Stimulated activated CD4-positive, alpha-beta T cell treated with anti-CD3 and anti-CD28 coated beads, TNF-alpha, amount 100 ng/mL, for 1 hour (primary cell): ENCODE measurements around the gene TMEM63A.
"Not testable (repeated sequence)": the region's sequence is repeated elsewhere in the genome, so short reads cannot be mapped to it uniquely, and the experiment has no call there.

Experiments used
- DNase-seq, 3 donors: peaks; one replicate each; pipeline ENCODE4 v3.0.0-alpha.2; 2020; ENCODE audit warnings: low read depth in 3 of 3, low spot score in 1 of 3

TMEM63A gene

DNA sequence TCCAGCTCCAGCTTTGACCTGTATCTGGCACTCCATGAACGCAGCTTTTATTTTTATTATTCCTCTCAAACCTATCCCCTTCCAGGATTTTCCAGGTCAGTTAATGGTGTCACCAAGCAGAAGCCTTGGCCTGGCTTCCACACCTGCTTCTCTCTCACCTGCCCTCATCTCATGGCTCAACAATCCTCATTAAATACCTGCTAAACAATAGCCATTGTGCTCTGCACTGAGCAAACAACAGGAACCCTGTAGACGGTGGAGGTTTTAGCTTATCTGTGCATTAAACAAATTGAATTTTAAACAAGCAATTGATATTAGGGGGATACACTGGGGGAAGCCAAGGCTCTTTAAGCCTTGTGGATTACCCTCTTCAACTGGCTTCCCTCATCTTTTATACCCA is 26.6 kb upstream of the TMEM63A start:
- DNase-seq, result no peak

DNA sequence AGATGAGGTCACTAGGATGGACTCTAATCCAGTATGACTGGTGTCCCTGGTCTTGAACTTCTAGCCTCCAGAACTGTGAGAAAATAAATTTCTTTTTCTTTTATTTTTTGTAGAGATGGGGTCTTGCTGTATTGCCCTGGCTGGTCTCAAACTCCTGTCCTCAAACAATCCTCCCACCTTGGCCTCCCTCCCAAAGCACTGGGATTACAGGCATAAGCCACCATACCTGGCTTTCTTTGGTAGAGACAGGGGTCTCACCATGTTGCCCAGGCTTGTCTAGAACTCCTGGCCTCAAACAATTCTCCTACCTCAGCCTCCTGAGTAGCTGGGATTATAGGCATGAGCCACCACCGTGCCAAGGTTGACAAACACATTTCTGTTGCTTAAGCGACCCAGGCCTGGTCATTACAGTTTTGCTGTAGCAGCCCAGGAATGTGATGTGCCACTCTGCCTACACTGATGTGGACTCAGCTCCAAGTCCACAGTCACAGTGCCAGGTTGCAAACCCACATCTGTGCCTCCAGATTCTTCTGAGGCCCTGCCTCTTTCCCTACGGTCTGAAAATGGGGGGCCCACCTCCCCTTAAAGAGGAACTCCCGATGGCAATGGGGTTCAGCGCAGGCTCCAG is 25.9 kb upstream of the TMEM63A start:
- no peak for DNase-seq

DNA sequence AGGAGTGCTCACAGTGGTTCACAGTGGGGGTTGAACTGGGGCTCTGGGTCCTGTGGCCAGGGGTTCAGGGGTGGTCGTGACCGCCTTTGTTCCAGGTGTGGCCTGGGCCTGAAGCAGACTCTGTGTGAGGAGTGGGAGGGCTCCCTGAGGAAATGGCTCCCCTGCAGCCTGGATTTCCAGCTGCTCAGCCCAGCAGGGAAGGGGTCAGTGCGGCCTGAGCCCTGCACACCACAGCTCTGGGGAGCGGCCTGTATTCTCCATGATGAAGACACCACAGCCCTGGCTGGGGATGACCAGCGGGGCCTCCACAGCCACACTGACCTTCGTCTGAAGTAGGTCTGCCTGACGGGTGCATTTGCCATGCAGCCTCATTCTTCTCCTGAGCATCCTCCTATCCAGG is 25.2 kb upstream of the TMEM63A start:
- no peak for DNase-seq

DNA sequence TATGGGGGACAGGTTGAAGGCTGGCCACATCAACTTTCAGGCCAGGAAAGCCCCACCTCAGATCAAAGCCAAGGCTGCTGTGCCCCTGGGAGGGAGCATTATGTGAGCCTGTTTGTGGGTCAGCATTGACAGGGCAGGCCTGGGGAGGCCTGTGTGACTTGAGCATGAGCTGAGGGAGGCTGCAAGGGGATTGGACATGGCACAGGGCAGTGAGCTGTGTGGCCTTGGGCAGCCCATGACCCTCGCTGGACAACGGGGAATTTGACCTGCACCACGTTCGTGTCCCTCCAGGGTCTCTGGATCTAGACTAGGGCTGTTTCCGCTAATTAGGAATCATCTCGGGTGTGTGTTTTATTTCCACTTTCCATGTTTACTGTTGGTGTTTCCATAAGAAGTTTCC is 24.3 kb upstream of the TMEM63A start:
- no peak for DNase-seq

DNA sequence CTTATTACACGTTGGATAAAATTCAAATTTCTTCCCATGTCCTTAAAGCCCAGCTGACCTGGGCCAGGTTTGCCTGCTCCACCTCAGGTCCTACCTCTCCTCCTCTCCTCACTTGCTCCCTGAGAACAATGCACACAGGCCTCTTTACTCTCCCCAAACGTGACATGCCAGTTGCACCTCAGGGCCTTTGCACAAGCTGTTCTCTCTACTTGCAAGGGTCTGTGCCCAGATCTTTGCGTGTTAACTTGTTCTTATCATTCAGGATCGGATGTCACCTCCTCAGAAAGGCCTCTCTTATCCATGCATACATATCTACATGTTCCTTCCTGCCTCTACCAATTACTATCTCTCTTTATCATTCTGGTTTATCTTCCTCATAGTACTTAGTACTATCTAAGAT is 21.4 kb upstream of the TMEM63A start:
- DNase-seq, result no peak

DNA sequence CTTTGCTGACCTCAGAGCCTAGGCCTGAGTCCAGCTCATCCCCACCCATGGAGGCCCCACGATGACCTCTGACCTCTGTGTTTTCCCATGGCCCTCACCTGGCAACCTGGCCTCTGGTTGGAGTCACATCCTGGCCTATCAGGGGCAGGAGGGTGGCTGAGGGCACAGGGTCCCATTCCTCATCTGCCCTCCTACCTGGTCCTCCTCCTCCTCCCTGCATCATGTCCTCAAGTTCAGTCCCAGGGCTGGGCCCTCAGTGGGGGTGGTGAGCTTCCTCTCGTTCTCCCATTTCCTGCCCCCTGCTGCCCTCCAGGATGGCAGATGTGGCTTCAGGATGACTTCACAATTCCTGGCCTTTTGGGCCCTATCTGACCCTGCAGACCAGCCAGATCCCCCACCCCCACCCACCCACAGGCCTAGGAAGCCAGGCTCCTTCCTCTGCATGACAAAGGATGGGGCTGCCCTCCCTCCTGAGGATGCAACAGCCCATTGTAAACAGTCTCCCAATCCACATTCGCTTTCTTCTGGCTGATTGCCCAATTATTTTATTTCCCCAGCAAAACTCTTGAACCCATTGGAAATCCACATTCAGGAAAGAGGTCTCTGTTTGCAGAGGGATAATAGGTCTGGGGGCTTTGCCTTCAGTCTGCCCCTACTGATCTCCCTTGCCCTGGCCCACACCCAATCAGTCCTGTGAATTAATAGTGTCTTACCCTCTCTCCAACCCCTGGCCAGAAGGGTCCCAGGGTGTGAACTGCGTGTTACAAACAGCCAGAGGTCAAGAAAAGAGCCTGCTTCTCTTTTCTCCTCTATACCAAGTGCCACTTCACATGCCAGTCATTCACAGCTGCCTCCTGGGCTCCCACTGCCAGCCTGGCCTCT is 17.1 kb upstream of the TMEM63A start:
- no peak for DNase-seq

DNA sequence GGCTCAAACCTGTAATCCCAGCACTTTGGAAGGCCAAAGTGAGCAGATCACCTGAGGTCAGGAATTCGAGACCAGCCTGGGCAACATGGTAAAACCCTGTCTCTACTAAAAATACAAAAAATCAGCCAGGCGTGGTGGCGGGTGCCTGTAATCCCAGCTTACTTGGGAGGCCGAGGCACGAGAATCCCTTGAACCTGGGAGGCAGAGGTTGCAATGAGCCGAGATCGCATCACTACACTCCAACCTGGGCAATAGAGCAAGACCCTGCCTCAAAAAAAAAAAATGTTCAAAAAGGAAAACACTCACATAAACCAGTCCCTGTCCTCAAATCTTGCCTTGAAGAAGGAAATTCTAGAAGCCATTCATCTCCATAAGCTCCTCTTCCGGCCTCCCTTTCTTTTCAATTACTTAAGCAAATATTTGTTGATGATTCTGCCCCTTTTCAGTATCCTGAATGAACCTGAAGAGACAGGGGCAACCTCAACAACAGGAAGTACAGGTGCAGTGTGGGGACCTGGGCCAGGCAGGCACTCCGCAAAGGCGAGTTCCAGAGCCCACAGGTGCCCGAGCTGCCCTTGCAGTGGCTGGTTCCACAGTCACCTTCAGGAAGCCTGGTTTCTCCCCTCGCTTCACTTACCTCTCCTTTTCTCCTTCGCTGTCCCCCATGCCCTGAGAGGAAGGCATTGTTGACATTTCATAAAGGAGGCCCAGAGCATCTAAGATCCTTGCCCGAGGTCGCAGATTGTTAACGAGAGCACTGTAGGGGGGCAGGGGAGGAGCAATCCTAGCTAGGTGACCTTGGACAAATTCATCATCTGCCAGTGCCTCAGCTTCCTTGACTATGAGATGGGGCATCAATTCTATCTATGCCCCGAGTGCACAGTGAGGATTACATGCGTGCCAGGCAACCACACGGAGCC is 15.7 kb upstream of the TMEM63A start:
- DNase-seq, result peak in 1 of 3 donors; percentile 17

DNA sequence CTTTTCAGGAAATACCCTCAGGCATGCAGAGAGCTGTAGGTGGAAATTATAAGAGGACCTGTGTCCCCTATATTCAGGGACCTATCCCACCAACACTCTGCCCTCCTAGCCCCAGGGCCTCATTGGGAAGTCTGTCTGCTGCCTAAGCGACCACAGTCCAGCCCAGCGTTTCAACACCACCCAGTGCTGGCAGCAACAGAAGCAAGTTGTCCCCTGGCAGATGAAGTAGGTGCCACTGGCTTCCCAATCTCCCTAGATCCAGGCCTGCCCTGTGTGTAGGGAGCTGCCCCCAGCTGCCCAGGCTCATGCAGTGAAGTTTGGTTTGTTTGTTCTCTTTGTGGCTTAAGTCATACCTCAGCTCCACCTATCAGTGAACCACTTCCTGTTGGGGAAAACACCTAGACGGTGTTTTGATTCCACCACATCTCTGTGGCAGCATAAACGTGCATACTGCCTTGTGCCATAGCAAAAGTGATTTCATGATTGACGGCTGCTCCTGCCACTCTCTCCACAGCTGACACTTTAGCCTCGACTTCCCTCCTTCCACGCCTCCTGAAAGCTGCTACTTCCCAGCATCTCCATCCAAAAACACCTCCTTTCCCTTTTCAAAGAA is 14.9 kb upstream of the TMEM63A start:
- DNase-seq, result peak in 1 of 3 donors; percentile 52

DNA sequence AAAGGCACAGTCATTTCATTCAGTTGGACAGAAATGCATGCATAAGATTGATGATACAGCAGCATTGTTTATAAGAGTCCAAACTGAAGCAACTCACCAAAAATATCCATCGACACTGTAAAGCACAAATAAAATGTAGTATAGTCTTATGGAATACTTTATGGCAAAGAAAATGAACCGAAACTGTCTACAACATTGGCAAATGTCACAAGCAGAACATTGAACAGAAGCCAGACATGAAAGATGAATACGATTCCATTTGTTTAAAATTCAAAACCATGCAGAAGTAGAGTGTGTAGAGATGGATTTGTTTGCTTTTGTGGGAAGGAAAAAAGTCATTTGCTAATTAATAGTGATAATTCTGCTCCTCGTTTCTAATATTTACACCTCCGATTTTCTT is 14.3 kb upstream of the TMEM63A start:
- no peak for DNase-seq

DNA sequence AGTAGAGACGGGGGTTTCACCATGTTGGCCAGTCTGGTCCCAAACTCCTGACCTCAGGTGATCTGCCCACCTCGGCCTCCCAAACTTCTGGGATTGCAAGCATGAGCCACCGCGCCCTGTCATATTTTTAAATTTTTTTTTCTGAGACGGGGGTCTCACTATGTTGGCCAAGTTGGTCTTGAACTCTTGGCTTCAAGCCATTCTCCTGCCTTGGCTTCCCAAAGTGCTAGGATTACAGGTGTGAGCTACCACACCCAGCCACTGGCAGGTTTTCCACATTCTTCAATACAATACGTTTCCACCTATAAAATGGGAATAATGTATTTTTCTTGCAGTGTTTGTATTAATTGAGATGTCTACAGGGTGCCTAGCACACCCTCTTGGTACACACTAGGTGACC is 10.1 kb upstream of the TMEM63A start:
- DNase-seq, result no peak

DNA sequence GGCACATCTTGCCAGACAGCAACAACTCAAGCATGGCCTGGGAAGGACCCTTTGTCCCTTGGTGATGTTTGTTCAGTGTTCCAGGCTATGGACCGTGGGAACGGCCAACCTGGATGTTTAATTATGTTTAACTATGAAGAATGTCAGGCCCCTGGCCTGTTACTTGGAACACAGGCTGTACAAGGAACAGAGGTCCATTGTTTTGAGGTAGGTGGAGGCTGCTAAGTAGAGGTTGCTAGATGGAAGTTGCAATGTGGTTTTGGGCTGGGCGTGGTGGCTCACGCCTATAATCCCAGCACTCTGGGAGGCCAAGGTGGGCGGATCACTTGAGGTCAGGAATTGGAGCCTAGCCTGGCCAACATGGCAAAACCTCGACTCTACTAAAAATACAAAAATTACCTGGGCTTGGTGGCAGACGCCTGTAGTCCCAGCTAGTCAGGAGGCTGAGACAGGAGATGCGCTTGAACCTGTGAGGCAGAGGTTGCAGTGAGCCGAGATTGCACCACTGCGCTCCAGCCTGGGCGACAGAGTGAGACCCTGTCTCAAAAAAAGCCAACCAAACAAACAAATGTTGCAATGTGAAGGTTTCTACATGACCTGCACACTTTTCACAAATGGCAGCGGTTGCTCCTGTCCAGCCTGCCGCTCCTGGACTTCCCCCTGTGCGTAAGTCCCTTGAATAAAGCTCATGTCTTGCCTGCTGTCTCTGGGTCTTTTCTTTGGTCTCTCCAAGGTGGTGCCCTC is 9.2 kb upstream of the TMEM63A start:
- no peak for DNase-seq

DNA sequence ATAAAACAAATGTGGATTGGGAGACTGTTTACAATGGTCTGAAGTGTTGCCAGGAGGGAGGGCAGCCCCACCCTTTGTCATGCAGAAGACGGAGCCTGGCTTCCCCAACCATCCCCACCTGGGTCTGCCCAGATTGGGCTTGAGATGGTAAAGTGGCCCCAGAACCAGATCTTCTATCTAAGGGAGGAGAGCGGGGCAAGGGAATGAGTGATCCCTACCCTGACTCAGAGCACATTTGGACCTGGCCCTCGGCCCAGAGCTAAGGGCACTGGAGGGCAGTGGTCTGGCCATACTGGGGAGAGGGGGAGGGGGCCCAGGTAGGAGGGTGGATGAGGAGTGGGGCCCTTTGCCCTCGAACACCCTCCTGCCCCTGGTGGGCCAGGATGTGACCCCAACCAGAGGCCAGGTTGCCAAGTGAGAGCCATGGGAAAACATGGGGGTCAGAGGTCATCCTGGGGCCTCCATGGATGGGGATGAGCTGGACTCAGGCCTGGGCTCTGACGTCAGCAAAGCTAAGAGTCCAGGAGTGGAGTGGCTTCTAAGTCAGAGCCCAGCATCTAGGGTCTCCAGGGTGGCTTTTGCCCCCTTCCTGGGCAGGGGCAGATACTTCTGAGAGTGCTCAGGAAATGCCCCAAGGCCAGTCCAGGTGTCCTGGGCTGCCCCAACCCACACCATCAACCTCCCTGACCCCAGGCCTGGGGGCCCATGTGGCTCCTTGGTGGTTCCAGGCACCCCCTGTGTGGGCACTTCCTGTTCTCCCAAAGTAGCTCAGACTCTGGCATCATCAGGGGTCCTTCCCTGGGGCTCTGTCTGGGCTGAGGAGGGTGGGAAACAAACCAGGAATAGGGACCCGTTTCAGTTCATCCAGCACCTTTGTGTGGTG is 8.4 kb upstream of the TMEM63A start:
- DNase-seq, result no peak

DNA sequence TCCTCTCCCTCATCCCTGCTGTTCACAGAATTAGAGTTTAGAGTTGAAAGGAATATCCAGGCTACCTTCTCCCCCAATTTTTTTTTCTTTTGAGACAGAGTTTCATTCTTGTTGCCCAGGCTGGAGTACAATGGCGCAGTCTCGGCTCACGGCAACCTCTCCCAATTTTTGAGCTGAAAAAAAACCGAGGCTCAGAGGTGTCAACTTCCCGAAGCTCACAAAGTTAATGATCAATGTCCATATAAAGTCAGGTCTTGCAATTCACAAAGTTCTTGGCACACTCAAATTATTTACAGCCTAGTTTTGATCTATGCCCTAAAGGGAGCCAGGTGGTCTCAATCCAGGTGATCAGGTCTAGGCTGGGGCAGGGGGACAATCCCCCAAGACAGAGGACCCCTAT is 7.6 kb upstream of the TMEM63A start:
- DNase-seq, result no peak

DNA sequence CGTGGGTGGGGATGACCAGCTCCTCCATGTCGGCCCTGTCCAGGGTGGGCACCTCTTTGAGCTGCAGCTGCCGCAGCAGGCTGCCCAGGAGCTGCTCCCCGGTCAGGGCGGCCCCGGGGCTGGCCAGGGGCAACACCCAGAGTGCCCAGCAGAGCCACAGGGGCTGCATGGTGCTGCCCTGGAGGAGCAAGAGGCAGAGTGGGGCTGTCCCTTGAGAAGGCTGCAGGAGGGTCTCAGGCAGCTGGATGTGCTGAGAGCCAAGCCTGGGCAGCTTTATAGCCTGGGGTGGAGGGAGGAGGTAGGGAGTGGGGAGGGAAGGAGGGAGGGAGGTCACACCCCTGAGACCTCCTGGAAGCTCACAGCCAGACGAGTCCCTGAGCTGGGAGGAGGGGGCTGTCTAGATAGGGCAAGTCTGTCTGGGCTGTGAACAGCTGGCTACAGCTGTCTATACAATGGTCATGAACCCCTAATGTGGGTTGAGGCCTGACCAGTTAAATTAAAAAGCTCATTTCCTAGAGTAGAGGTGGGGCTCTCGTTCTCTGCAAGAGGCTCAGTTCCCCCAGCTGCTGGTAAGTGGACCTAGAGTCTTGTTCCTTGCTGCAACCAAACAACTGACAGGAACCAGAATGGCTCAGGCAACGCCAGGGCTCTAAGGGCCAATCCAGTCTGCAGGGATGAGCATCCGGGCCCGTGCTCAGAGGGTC is 6.9 kb upstream of the TMEM63A start, which contains the start of gene LEFTY1:
Gene LEFTY1, minus strand, starts transcription at position 249 of the 704 bp plus-strand sequence. Its CDS starts 80 bp downstream, at position 169.
- no peak for DNase-seq

DNA sequence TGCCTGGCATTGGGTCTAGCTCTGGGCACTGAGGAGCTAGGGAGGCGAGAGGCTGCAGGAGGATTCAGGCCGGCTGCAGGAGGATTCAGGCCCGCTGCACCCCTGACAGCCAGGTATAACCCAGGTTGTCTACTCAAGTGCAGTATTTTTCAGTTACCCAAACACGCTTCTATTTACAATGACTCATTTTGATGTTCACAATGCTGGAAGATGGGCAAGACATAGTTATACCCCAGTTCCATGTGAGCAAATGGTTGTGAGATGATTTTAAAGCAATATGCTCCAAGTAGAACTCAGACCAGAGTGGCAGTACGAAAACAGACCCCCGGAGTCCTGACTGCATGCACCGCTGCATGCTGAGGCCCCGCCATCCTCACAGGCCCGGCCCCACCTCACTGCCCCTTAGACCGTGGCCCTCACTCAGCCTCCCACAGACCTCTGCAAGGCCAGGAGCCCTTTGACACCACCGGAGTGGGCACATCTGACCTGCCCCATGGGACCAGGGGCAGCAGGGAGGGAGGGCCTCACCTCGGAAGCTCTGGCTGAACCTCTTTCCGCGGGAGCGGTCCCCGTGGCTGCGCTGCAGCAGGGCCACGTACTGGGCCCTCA is 6.2 kb upstream of the TMEM63A start:
- DNase-seq, result no peak

DNA sequence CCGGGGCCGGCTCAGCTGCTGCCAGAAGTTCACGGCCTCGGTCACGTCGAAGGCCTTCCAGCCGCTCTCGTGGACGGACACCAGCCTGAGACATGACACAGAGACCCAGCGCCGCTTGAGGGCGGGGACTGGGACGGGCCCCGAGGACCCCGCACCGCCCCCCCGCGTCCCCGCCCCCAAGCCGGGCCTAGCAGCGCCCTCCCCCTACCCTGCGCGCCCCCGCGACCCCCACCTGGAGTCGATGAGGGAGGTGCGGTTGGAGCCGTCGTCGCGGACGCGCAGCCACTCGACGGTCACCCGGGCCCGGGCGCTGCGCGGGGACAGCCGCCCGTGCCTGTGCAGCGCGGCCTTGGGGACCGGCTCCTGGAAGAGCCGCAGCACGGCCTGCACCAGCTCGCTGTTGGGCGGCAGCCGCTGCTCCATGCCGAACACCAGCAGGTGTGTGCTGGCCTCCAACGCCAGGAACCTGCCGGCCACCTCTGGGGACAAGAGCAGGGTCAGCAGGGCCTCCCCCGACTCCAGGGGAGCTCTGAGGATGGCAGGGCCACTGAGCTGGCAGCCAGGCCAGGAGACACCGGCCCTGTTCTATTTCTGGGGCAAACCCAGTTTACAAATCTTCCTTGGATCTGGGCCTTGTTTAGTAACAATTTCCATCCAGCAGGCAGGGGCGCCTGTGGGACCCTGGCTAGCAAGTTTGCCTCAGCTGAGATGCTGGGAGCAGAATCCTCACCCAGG is 5.5 kb upstream of the TMEM63A start:
- DNase-seq, result not testable (repeated sequence)

DNA sequence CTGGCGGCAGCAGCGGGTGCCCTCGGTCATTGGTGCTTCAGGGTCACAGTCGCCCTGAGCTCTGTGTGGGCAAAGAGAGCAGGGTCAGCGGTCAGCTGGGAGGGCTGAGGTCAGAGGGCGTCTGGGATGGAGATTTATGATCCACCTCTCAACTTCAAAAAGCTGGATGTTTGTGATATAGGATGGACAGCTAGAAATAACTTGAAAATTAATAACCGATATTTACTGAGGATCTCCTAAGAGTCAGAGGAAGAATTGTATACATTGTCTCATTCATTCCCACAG is 4.8 kb upstream of the TMEM63A start:
- no peak for DNase-seq
